SK-N-MC (cell line): ENCODE measurements around the gene C17orf50.
"Not testable (repeated sequence)": the region's sequence is repeated elsewhere in the genome, so short reads cannot be mapped to it uniquely, and the experiment has no call there.

Experiments used
- DNase-seq: peaks from one replicate; pipeline ENCODE4 v3.0.0-alpha.2; 2011; ENCODE audit warnings: low read depth, low spot score
- H3K27ac ChIP-seq: fragments of 200-600 bp; sonication (generic); 2 replicates; pipeline ENCODE4 v1.5.1; 2016; ENCODE audit warnings: mixed run types
- H3K36me3 ChIP-seq: fragments of 200-600 bp; sonication (generic); 2 replicates; pipeline ENCODE4 v1.6.1; 2017; ENCODE audit warnings: antibody characterized with exemption, low read length, mixed read lengths; ENCODE audit not compliant: insufficient read depth
- H3K4me3 ChIP-seq: fragments of 200-600 bp; sonication (generic); 2 replicates; pipeline ENCODE4 v1.5.1; 2016
- H3K9ac ChIP-seq: fragments of 200-600 bp; sonication (generic); 2 replicates; pipeline ENCODE4 v1.8.0; 2017; ENCODE audit warnings: mixed run types, mixed read lengths; ENCODE audit not compliant: insufficient read length
- H3K9me3 ChIP-seq: fragments of 200-600 bp; sonication (generic); 2 replicates; pipeline ENCODE4 v1.6.1; 2017; ENCODE audit warnings: low read depth, mild to moderate bottlenecking, antibody characterized with exemption, low read length, moderate library complexity, mixed read lengths
- EZH2 ChIP-seq: fragments of 200-600 bp; sonication (generic); IDR thresholded peaks from one replicate; pipeline ENCODE4 v1.6.1; 2017; ENCODE audit warnings: antibody characterized with exemption
- FOXP2 ChIP-seq: optimal IDR thresholded peaks from 2 replicates; pipeline ENCODE3; 2011; ENCODE audit warnings: mild to moderate bottlenecking, moderate library complexity; ENCODE audit not compliant: insufficient read depth; ENCODE audit errors: extremely low read length, control extremely low read depth
- POLR2AphosphoS5 ChIP-seq: IDR thresholded peaks from 2 replicates; pipeline ENCODE4 v1.6.1; 2012; ENCODE audit warnings: mild to moderate bottlenecking, low read depth, low read length, borderline replicate concordance

The C17orf50 gene

DNA sequence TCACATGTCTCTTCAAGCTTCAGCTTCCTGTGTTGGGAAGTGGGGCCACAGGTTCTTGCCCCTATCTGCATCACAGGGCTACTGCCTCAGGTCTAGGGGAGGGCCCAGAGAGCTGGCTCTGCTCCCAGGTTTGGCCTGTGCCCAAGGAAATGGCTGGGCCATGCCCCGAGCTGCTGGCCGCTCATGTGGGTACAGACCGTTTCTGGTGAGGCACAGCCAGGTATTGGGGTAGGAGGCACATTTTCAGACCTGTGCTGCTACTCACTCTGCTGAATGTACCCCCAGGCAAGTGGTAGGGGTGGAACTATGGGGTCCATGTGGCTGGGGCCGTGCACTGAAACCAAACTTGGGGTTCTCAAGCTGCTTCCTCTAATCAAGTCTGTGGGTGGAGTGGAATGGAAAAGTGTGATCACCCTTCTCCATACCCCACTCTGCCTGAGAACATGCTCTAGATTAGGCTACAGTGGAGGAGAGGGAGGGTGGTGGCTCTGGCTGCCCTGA is 12.3 kb upstream of the C17orf50 start:
- Histone ChIP-seq H3K27ac (no peak overlapping the region), H3K4me3 (no peak overlapping the region), H3K36me3 (no peaks in the 10 kb centered on the region), H3K9me3 (no peaks in the 10 kb centered on the region), H3K9ac (no peak overlapping the region)
- TF ChIP-seq EZH2 (no peak), FOXP2 (no peak), POLR2AphosphoS5 (no peak)
- DNase-seq: no peak

DNA sequence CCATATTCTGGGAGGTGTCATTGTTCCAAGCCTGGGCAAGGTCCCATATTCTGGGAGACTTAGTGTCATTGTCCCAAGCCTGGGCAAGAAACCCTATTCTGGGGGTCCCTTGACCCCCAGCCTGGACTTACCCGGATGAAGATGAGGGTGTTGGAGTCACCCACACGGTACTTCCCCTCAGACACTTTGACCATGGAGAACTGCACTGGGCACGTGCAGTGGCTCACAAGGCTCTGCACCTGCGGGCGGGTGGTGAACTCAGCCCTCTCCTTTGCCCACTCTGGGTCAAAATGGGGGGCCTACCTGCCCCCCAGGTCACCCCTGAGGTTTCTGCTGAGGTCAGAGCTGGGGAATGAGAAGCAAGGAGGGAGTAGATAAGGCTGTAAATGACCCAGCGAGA is 11.7 kb upstream of the C17orf50 start:
- Histone ChIP-seq H3K27ac (no peak overlapping the region), H3K9ac (no peak overlapping the region), H3K4me3 (no peak overlapping the region), H3K36me3 (no peaks in the 10 kb centered on the region), H3K9me3 (no peaks in the 10 kb centered on the region)
- DNase-seq: no peak
- TF ChIP-seq POLR2AphosphoS5: no peak

DNA sequence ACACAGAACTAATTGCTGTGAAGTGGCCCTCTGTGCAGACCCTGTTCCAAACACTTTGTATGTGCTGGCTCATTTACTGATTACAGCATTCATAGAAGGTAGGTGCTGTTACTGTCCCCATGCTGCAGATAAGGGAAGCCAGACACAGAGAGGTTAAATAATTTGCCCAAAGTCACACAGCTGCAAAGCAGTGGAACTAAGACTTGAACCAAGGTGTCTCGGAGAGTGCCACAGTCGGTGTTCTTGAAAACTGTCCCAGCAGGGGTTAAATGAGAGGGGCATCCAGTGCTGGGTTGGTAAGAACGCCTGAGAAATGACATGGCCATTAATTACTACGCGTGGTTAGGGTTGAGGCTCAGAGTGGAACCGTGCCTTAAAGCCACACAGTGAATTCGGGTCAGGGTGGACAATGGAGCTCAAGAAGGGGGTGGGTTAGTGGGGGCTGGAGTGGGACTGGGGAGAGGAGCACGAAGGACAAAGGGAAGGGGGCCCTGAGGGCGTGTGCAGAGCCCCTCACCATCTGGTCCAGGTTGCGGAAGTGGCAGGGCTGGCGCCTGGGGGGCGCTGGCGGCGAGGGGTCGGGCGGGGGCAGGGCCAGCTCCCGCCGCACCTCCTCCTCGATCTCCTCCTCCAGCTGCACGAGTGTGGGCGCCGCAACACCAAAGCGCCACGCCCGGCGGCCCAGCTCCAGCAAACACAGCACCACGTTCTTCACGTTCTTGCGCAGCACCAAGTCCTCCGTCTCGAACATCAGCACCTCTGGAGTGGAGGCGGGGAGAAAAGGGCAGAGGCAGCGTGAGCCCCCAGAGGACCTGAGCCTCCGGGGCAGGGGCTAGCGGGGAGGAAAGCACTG is 10.9 kb upstream of the C17orf50 start:
- H3K27ac ChIP-seq: no peak overlapping the region
- H3K9me3 ChIP-seq: no peaks in the 10 kb centered on the region
- TF ChIP-seq EZH2 (no peak), FOXP2 (no peak), POLR2AphosphoS5 (no peak)
- no peak overlapping the region for H3K9ac ChIP-seq
- no peaks in the 10 kb centered on the region for H3K36me3 ChIP-seq
- DNase-seq: no peak
- H3K4me3 ChIP-seq: 0 out of 2 replicates have a peak overlapping the region, but pooled peaks have one; percentile 12

DNA sequence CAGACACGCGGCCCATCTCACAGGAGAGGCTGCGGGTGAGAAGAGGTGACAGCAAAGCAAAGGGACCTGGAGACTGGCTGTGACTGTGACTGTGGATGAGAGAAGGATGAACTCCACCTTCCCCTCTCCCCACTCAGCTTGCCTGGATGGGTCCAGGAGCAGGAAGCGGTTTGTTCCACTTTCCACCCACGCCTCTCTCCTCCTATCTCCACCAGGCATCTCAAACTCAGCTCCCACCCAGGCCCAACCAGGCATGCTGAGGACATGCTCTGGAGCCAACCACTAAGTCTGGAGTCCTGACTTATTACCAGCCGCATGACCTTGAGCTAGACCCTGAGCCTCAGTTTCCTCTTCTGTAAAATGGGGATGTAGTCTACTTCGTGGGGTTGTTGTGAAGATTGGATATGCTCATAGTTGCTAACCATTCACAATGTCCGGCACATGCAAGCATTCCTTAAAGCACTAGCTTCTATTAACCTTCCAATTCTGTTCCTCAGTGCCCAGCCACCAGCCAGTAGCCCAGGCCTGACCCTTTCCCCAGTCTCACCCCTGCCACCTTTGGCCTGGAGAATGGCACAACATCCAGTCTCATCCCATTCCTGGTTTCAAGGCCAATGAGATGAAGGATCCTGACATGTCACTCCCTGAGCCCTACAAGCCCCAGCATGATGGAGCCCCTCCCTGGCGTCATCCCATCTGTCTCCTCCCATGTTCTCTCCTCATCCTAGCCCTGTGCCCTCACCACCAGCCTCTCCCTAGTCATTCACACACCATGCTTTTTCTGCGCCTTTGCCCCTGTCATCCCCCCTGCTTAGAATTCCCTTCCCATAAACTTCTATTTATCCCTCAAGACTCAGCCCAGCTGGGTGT is 9.9 kb upstream of the C17orf50 start:
- H3K4me3 ChIP-seq: no peak overlapping the region
- no peak for TF ChIP-seq POLR2AphosphoS5
- no peak for TF ChIP-seq FOXP2
- TF ChIP-seq EZH2: no peak
- no peaks in the 10 kb centered on the region for H3K36me3 ChIP-seq
- no peak overlapping the region for H3K9ac ChIP-seq
- H3K27ac ChIP-seq: no peak overlapping the region
- DNase-seq: no peak
- H3K9me3 ChIP-seq: no peaks in the 10 kb centered on the region

DNA sequence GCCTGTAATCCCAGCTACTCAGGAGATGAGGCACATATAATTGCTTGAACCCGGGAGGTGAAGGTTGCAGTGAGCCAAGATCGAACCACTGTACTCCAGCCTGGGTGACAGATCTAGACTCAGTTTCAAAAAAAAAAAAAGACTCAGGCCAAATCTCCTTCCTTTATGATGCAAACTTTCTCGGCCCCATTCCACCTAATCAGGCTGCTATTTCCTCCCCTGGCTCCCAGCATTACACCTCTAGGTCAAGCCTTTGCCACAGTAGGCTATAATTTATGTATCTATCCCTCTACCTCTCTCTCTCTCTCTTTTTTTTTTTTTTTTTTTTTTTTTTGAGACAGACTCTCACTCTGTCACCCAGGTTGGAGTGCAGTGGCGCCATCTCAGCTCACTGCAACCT is 9.1 kb upstream of the C17orf50 start:
- not testable (repeated sequence) for H3K36me3 ChIP-seq, H3K9me3 ChIP-seq, DNase-seq, H3K27ac ChIP-seq, H3K4me3 ChIP-seq, H3K9ac ChIP-seq

DNA sequence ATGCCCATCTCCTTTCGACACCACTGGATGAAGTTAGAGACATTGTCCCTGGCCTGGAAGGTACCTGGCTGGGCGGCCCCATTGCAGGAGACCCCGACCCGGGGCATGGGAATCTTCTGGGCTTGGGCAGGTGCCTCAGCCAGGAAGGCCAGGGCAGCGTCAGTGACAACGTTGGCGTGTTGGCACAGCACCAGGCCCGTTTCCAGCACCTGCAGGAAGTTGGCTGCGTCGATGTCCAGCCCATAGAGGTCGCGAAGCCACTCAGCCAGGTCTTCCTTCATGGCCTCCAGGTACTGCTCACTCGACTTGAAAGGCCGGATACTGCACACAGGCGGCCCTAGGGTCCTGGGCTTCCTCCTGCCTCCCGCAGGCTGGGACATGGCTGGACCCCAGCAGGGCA is 8.2 kb upstream of the C17orf50 start:
- H3K4me3 ChIP-seq: no peak overlapping the region

DNA sequence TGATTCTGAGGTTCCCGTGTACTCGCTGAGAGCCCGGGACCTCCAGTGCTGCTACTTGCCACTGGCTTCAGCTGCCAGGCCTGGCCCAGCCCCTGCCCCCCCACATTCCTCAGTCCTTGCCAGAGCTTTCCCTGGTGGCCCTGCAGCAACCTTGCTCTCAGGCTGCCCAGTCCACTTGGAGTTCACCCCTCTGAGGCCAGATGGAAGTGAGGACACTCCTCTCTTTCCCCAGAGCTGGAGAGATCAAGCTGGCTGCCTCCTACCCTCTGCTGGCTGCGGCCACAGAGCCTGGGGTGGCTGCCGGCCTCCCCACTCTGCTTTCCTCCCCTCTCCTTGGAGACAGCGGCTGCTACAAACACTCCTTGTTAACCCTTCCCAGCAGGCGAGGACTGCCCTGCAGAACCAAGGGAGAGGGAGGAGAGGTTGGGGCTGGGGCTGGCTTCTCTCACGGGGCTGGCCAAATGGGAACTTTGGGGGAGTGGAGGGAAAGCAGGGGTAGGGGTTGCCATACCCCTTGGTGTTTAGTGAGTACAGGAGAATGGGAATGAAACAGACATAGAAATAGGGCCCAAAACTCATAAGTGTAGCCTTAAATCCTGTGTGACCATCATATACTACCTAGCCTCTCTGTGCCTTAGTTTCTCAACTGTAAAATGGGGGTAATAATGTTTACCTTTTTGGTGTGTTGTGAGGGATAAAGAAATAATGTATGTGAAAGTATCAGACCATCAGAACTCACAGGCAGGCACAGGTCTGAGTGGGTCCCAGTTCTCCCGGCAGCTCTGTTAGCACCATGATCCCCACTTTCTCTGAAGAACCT is 7.5 kb upstream of the C17orf50 start, which contains the start of gene GAS2L2:
TSS of gene GAS2L2 (minus strand) at position 295 of the 820 bp plus-strand sequence. CDS start 389 bp downstream, outside the sequence.
- Histone ChIP-seq H3K9ac (no peak within 1 kb of the TSS), H3K36me3 (no peaks in the 10 kb centered on the region), H3K9me3 (no peaks in the 10 kb centered on the region), H3K4me3 (no peak within 1 kb of the TSS), H3K27ac (no peak within 1 kb of the TSS)
- DNase-seq: no peak
- TF ChIP-seq FOXP2 (no peak), POLR2AphosphoS5 (no peak), EZH2 (no peak)

More for the DNA sequence above, 8.2 kb upstream of the C17orf50 start:
- Histone ChIP-seq H3K36me3 (no peaks in the 10 kb centered on the region), H3K27ac (no peak overlapping the region), H3K9me3 (no peaks in the 10 kb centered on the region), H3K9ac (no peak overlapping the region)
- TF ChIP-seq EZH2 (no peak), POLR2AphosphoS5 (no peak), FOXP2 (no peak)
- no peak for DNase-seq

DNA sequence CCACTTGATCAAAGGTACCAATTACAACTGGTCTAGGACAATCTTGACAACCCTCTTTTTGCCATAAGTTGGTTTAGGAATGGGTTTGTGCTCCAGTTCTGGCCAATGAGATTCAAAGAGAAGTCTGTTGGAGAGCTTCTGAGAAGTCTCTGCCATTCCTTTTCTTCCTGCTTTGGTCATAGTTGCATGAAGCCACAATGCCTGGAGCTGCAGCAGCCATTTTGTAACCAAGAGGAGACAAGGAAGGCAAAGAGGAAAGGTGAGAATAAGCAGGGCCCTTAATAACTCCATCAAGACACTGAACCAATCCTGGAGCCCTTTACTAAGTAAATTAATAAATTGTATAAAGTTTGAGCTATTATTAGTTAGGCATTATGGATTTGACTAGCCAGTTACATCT is 3.4 kb upstream of the C17orf50 start:
- Histone ChIP-seq H3K36me3 (no peaks in the 10 kb centered on the region), H3K9ac (no peak overlapping the region), H3K27ac (no peak overlapping the region), H3K9me3 (no peaks in the 10 kb centered on the region), H3K4me3 (no peak overlapping the region)
- TF ChIP-seq EZH2 (no peak), POLR2AphosphoS5 (no peak)
- DNase-seq: no peak
